Kidney (tissue), 14 donors: Measurements from ENCODE around the gene DND1. TPM values are rescaled to one million over a fixed set of nuclear protein-coding genes. Genes with fewer than 3 reads are reported as not detected.

Experiments
- DNase-seq, 5 donors: peaks; one replicate each; pipeline ENCODE4 v3.0.0-alpha.2; 2013 to 2020
- FAIRE-seq: peaks from 2 replicates; lab custom pipeline; 2012; peaks lifted over from hg19 to GRCh38; lab: Jason Lieb, UNC
- H3K27ac ChIP-seq, 2 donors: one replicate each; pipeline ENCODE4 v1.7.0; 2013; ENCODE audit warnings: low read depth in 2 of 2, low read length in 2 of 2, inconsistent platforms in 1 of 2
- H3K27me3 ChIP-seq: one replicate; pipeline ENCODE4 v1.7.1; 2013; ENCODE audit warnings: low read length, inconsistent platforms; ENCODE audit not compliant: control insufficient read depth, insufficient read depth
- H3K36me3 ChIP-seq, 3 donors: one replicate each; pipeline versions ENCODE4 v1.7.0 to v1.7.1; 2013; ENCODE audit warnings: low read length in 3 of 3, control low read depth in 1 of 3, inconsistent platforms in 1 of 3; ENCODE audit not compliant: insufficient read depth in 3 of 3, control insufficient read depth in 2 of 3
- H3K4me1 ChIP-seq, 3 donors: one replicate each; pipeline versions ENCODE4 v1.7.0 to v1.7.1; 2013; ENCODE audit warnings: low read length in 3 of 3, inconsistent platforms in 1 of 3, low read depth in 1 of 3; ENCODE audit not compliant: control insufficient read depth in 2 of 3, insufficient read depth in 2 of 3
- H3K4me3 ChIP-seq, 3 donors: one replicate each; pipeline versions ENCODE4 v1.7.0 to v1.8.1; 2013; ENCODE audit warnings: low read length in 3 of 3, control low read depth in 1 of 3, inconsistent platforms in 1 of 3
- H3K9ac ChIP-seq, 3 donors: one replicate each; pipeline versions ENCODE4 v1.7.0 to v1.7.1; 2013; ENCODE audit warnings: low read length in 3 of 3, control low read depth in 1 of 3, inconsistent platforms in 1 of 3
- H3K9me3 ChIP-seq, 3 donors: one replicate each; pipeline versions ENCODE4 v1.7.0 to v1.7.1; 2013; ENCODE audit warnings: low read length in 3 of 3, control low read depth in 1 of 3, inconsistent platforms in 1 of 3; ENCODE audit not compliant: control insufficient read depth in 2 of 3, insufficient read depth in 1 of 3
- intact Hi-C: fragments of 100-400 bp; cut with DNase I; formaldehyde crosslinking; loops from one replicate; pipeline ENCODE4 v1.11.1; 2022
- polyA plus RNA-seq: library from polyadenylated mRNA; stranded (reverse); fragments of 350-450 nt; fragmentation: Illumina TruSeq; extraction: RNeasy Lipid Tissue Mini Kit (QIAGEN cat#74804); gene quantifications from one replicate; pipeline ENCODE4 v1.2.3, GENCODE V29; 2014; ENCODE audit warnings: low read depth, low replicate concordance; ENCODE audit not compliant: insufficient read depth
- total RNA-seq: library from RNA; stranded (reverse); fragmentation: NEBNext Ultra II Directional; extraction: Animal tissue kit (Norgen Biotek cat#: 25700); gene quantifications from one replicate; pipeline ENCODE4 v1.2.1, GENCODE V29; 2021
- TF ChIP-seq, protein P1 (sequence below): IDR thresholded peaks from 3 replicates; pipeline ENCODE4 v1.5.1; 2012; ENCODE audit warnings: mild to moderate bottlenecking, moderate library complexity, borderline replicate concordance; ENCODE audit not compliant: insufficient read depth; ENCODE audit errors: extremely low read depth
- donor health status: control.
- donor health status: control.
- donor health status: control.
- donor health status: control.
- donor health status: control.
- donor health status: DM: yes; HTN: yes; CAD: no.
- donor health status: Normal renal cell carcinoma (clear cell type).

DND1 gene
- total and polyA plus RNA-seq, 2 donors from 2014 or later: 0.41 to 1.0 TPM

DNA sequence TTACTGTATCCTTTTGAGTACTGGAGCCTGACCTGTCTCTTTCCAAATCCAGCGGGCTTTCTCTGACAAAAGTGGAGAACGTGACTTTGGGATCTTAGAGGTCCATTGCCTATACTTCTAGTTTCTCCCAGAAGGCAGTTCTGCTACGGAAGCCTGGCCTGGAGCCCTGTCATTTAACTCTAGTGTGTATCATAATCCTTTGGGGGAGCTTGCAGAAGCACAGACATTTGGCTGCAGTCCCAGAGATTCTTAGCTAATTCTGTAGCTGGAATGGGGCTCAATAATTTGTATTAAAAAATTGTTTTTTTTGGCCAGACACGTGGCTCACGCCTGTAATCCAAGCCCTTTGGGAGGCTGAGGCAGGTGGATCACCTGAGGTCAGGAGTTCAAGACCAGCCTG lies 20.9 kb upstream of the DND1 start:
- H3K36me3 ChIP-seq: peaks cover 14 to 45% (median 44%) of the 10 kb centered on the region in 3 donors
- no peak overlapping the region for H3K27ac ChIP-seq
- no peak overlapping the region for H3K4me3 ChIP-seq
- H3K27me3 ChIP-seq: no peaks in the 10 kb centered on the region
- H3K9ac ChIP-seq: no peak overlapping the region
- H3K9me3 ChIP-seq: no peaks in the 10 kb centered on the region
- DNase-seq: no peak
- peaks cover 3 to 12% (median 10%) of the 10 kb centered on the region in 3 donors for H3K4me1 ChIP-seq
- intact Hi-C loops: no loop called here
- TF ChIP-seq, protein P1, sequence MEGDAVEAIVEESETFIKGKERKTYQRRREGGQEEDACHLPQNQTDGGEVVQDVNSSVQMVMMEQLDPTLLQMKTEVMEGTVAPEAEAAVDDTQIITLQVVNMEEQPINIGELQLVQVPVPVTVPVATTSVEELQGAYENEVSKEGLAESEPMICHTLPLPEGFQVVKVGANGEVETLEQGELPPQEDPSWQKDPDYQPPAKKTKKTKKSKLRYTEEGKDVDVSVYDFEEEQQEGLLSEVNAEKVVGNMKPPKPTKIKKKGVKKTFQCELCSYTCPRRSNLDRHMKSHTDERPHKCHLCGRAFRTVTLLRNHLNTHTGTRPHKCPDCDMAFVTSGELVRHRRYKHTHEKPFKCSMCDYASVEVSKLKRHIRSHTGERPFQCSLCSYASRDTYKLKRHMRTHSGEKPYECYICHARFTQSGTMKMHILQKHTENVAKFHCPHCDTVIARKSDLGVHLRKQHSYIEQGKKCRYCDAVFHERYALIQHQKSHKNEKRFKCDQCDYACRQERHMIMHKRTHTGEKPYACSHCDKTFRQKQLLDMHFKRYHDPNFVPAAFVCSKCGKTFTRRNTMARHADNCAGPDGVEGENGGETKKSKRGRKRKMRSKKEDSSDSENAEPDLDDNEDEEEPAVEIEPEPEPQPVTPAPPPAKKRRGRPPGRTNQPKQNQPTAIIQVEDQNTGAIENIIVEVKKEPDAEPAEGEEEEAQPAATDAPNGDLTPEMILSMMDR: no peak
- FAIRE-seq: no peak

DNA sequence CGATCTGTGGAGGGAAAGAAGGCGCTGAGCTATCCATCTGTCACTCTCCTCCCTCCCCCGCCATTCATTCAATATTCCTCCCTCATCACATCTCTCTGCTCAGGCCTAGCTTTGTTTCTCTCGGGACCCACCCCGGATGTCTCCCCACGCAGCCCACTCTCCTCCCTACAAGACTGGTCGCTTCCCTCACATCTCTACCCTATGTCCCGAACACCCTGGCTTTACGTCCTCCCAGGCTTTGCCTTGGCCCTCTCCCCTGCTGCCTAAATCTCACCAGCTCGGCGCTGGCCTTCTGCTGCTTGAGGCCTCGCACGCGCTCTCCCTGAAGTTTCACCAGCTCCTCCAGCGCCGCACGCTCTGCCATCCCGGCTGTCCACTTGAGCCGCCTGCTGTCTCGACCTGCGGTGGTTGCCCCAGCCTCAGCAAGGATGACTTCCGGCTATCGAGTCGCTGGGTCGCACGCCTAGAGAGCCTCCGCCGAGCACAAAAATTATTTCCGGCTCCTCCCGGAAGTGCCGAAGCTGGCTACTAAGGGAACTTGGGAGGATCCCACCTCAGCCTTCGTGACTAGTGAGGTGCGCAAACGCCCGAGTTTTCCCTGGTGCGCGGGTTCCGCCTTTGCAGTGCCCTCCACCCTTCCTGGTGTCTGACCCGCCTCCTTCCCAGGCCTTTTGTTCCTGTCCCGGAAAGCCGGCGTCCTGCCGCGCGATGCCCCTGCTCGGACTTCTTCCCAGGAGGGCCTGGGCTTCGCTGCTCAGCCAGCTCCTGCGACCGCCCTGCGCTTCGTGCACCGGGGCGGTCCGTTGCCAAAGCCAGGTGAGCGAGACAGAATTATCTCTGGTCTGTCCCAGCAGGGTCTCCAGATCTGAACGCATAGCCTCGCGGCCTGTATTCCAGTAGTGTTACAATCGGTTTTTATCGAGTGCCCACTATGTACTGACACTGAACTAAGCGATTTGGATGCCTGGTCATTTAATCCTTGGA lies 17.9 kb upstream of the DND1 start, which contains the start of the genes HARS1 and HARS2:
Gene HARS1, minus strand, starts transcription at position 430 of the 984 bp plus-strand sequence. Its CDS starts 66 bp downstream, at position 364.
Gene HARS2, plus strand, starts transcription at position 515 of the 984 bp plus-strand sequence. Its CDS starts 194 bp downstream, at position 709.
- intact Hi-C loops: no loop called here
- peaks cover 7 to 23% (median 21%) of the 10 kb centered on the region in 3 donors for H3K36me3 ChIP-seq
- peak; percentile 15 for FAIRE-seq
- H3K27me3 ChIP-seq: no peaks in the 10 kb centered on the region
- no peaks in the 10 kb centered on the region for H3K9me3 ChIP-seq
- H3K9ac ChIP-seq: peak within 1 kb of the TSS; percentile 66 to 93 (median 91)
- TF ChIP-seq, protein P1: no peak
- DNase-seq: peak; percentile 93 to 97 (median 96)
- H3K27ac ChIP-seq: peak within 1 kb of the TSS; percentile 71
- H3K4me1 ChIP-seq: peaks cover 3 to 12% (median 10%) of the 10 kb centered on the region in 3 donors
- peak within 1 kb of the TSS; percentile 76 to 98 (median 88) for H3K4me3 ChIP-seq

DNA sequence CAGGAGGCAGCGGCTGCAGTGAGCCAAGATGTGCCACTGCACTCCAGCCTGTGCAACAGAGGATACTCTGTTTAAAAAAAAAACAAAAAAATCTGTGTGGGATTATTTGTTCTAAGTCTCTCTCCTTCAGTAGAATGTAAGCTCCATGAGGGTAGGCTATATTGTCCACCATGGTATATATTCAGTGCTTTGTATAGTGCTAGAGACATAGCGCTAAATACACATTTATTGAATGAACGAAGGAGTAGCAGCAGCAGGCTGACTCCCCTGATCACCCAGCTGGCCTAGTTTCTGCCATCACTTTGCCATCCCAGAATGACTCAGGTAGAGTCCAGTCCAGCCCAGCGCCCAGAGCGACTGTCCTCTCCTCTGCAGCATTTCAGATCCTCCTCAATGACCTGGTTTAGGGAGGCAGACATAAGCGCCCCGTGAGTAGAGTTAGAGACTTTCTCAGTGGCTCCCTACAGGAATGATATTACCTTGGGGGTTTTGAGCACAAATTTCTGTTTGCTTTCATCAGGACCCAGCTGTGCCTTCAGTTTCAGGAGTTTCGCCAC lies 17.1 kb upstream of the DND1 start:
- Histone ChIP-seq H3K27me3 (no peaks in the 10 kb centered on the region), H3K9me3 (no peaks in the 10 kb centered on the region), H3K4me1 (peaks cover 3 to 12% (median 10%) of the 10 kb centered on the region in 3 donors), H3K9ac (peak overlapping the region; percentile 44 to 93 (median 66)), H3K27ac (no peak overlapping the region), H3K4me3 (peak overlapping the region; percentile 76 to 98 (median 88)), H3K36me3 (peaks cover 7 to 16% (median 13%) of the 10 kb centered on the region in 3 donors)
- FAIRE-seq (no peak), DNase-seq (no peak)
- TF ChIP-seq, protein P1: no peak
- intact Hi-C loops: no loop called here
